Endothelial cell of umbilical vein (primary cell): ENCODE data around the gene GSDME. TPM values are rescaled to one million over a fixed set of nuclear protein-coding genes. Genes with fewer than 3 reads are reported as not detected.
A peak's percentile ranks its signal among the peaks of the same experiment; 100 is the strongest.

Experiments used
- BruUV-seq: library from RNA; stranded (reverse); fragments of 400-500 nt; replicated peaks from 2 replicates; lab custom pipeline; 2021; lab: Mats Ljungman, UMichigan
- CTCF ChIA-PET: fragments of 300-600, 350-600 bp; sonication (Branson Sonifier 250); formaldehyde crosslinking; loops from one replicate; lab custom pipeline; 2021; ENCODE audit warnings: antibody characterized with exemption, inconsistent platforms; lab: Charles Lee
- POLR2A ChIA-PET: fragments of 300-600, 350-600 bp; sonication (Branson Sonifier 250); formaldehyde crosslinking; loops from one replicate; lab custom pipeline; 2021; ENCODE audit warnings: antibody characterized with exemption, inconsistent platforms; lab: Charles Lee
- DNase-seq: peaks from one replicate; pipeline ENCODE4 v3.0.0-alpha.2; 2011; ENCODE audit warnings: low read depth, low spot score
- FAIRE-seq: peaks from 2 replicates; lab custom pipeline; 2011; peaks lifted over from hg19 to GRCh38; lab: Jason Lieb, UNC
- H2AFZ ChIP-seq: 2 replicates; pipeline ENCODE4 v1.6.0; 2012; ENCODE audit warnings: low read depth, low read length, control low read depth, inconsistent platforms
- H3K27ac ChIP-seq: 2 replicates; pipeline ENCODE4 v1.5.1; 2011; ENCODE audit warnings: low read depth, mild to moderate bottlenecking, control low read depth, low read length, moderate library complexity; ENCODE audit not compliant: insufficient read depth
- H3K27me3 ChIP-seq, 2 experiments: 2 replicates each; pipeline versions ENCODE4 v1.6.0 to v1.6.1; 2011; ENCODE audit warnings: low read length in 2 of 2, mixed read lengths in 1 of 2; ENCODE audit not compliant: control insufficient read depth in 2 of 2, insufficient read depth in 2 of 2
- H3K36me3 ChIP-seq, 2 experiments: 2 replicates in 1 of 2; 3 replicates in 1 of 2; pipeline ENCODE4 v1.5.1; 2011; ENCODE audit warnings: low read length in 2 of 2, mild to moderate bottlenecking in 1 of 2, moderate library complexity in 1 of 2; ENCODE audit not compliant: control insufficient read depth in 2 of 2, insufficient read depth in 2 of 2; ENCODE audit errors: extremely low read depth in 1 of 2
- H3K4me1 ChIP-seq: 3 replicates; pipeline ENCODE4 v1.5.1; 2011; ENCODE audit warnings: mild to moderate bottlenecking, low read length; ENCODE audit not compliant: control insufficient read depth, insufficient read depth; ENCODE audit errors: extremely low read depth
- H3K4me2 ChIP-seq: 2 replicates; pipeline ENCODE4 v1.6.1; 2011; ENCODE audit warnings: low read length, control low read depth, mixed read lengths; ENCODE audit not compliant: insufficient read depth
- H3K4me3 ChIP-seq, 3 experiments: fragments of 200-600 bp in 1 of 3; sonication (generic), shearing (Covaris generic) in 1 of 3; replicated peaks in 1 of 3; 2 replicates each; pipeline ENCODE4 v1.5.1; 2011 to 2016; ENCODE audit warnings: control low read depth in 3 of 3, low read length in 3 of 3, mild to moderate bottlenecking in 2 of 3, inconsistent platforms in 1 of 3, low read depth in 1 of 3, moderate library complexity in 1 of 3; ENCODE audit not compliant: insufficient read depth in 1 of 3
- H3K79me2 ChIP-seq: 2 replicates; pipeline ENCODE4 v1.6.0; 2012; ENCODE audit warnings: low read length, inconsistent platforms; ENCODE audit not compliant: control insufficient read depth, insufficient read depth
- H3K9ac ChIP-seq: replicated peaks from 2 replicates; pipeline ENCODE3; 2011; ENCODE audit warnings: low read length, control low read depth; ENCODE audit not compliant: insufficient read depth; ENCODE audit errors: extremely low read depth
- H3K9me1 ChIP-seq: replicated peaks from 3 replicates; pipeline ENCODE4 v1.6.0; 2011; ENCODE audit warnings: mild to moderate bottlenecking, low read length; ENCODE audit not compliant: control insufficient read depth, insufficient read depth; ENCODE audit errors: extremely low read depth
- H3K9me3 ChIP-seq: replicated peaks from 2 replicates; pipeline ENCODE4 v1.5.1; 2012; ENCODE audit warnings: low read length, inconsistent platforms; ENCODE audit not compliant: control insufficient read depth, insufficient read depth
- H4K20me1 ChIP-seq: replicated peaks from 2 replicates; pipeline ENCODE3; 2011; ENCODE audit warnings: mild to moderate bottlenecking, low read length; ENCODE audit not compliant: control insufficient read depth, insufficient read depth; ENCODE audit errors: extremely low read depth
- CTCF ChIP-seq, 2 donors: IDR thresholded peaks; 1 replicate in 1 of 2; 2 replicates in 1 of 2; pipeline ENCODE4 v1.5.1; 2011; ENCODE audit warnings: low read length in 2 of 2, mild to moderate bottlenecking in 2 of 2, moderate library complexity in 2 of 2, control low read depth in 1 of 2, inconsistent platforms in 1 of 2, low read depth in 1 of 2; ENCODE audit not compliant: insufficient read depth in 1 of 2; ENCODE audit errors: extremely low read depth in 1 of 2
- EZH2 ChIP-seq: IDR thresholded peaks from 2 replicates; pipeline ENCODE4 v1.6.1; 2012; ENCODE audit warnings: borderline replicate concordance, low read depth, mild to moderate bottlenecking, moderate library complexity, low read length, inconsistent platforms; ENCODE audit not compliant: severe bottlenecking
- GATA2 ChIP-seq: IDR thresholded peaks from 2 replicates; pipeline ENCODE4 v1.7.0; 2011; ENCODE audit warnings: low read depth, mild to moderate bottlenecking, moderate library complexity, mixed read lengths, low read length; ENCODE audit not compliant: insufficient read length, insufficient read depth
- JUN ChIP-seq: IDR thresholded peaks from 2 replicates; pipeline ENCODE4 v1.6.1; 2011; ENCODE audit warnings: borderline replicate concordance, low read depth; ENCODE audit not compliant: insufficient read length, insufficient read depth
- MAX ChIP-seq: IDR thresholded peaks from 2 replicates; pipeline ENCODE4 v1.6.1; 2011; ENCODE audit not compliant: insufficient read depth, insufficient read length
- MYC ChIP-seq: IDR thresholded peaks from one replicate; pipeline ENCODE4 v1.6.1; 2011; ENCODE audit warnings: mild to moderate bottlenecking, low read depth, low read length
- POLR2AphosphoS5 ChIP-seq: IDR thresholded peaks from 2 replicates; pipeline ENCODE4 v1.6.1; 2012; ENCODE audit warnings: low read depth, mild to moderate bottlenecking, control low read depth, low read length, moderate library complexity; ENCODE audit not compliant: insufficient read depth
- dilution Hi-C: fragments of 300-500 bp; cut with MboI; formaldehyde crosslinking; loops from one replicate; pipeline ENCODE4 v1.15.0; 2019; ENCODE audit warnings: low sequenced_read_pairs; ENCODE audit not compliant: extremely low pct_ligation_motif_present
- intact Hi-C: fragments of 100-400 bp; cut with micrococcal nuclease; formaldehyde crosslinking; loops from one replicate; pipeline ENCODE4 v1.10.0; 2022
- polyA plus RNA-seq, 4 experiments: library from polyadenylated mRNA; depleted of rRNA in 3 of 4; stranded (reverse) in 3 of 4; unstranded in 1 of 4; fragments of >200 nt; gene quantifications; 2 replicates each; pipeline versions ENCODE4 v1.2.1 to v1.2.3, GENCODE V29; 2011 to 2012; ENCODE audit warnings: missing spikeins in 1 of 4
- total RNA-seq: library from RNA; stranded (reverse); gene quantifications from 2 replicates; pipeline ENCODE4 v1.2.3, GENCODE V29; 2021

The GSDME gene
- total and polyA plus RNA-seq, 2 donors (not counting 3 experiments of a cell fraction or from before 2014, with no cell fraction given): 21.1 to 23.4 TPM

- ChIA-PET CTCF (interaction anchor here (0.8 to 9.3 kb wide), 13 partner anchors 16 to 423 kb away, joined by 3 to 134 read pairs (median 4); partner anchors contain the start of gene PALS2), POLR2A (interaction anchor here (0.7 to 1.5 kb wide), 2 partner anchors 14 to 94 kb away, joined by 3 read pairs; no protein-coding TSS in a partner anchor)
- DNase-seq (peak; percentile 72), FAIRE-seq (peak; percentile 46)
- intact Hi-C loops (loop anchor here (5.0 to 10.0 kb wide), 4 partner anchors 735 to 1098 kb away; partner anchors contain the start of gene STK31), dilution Hi-C loops (no loop called here)
- Histone ChIP-seq H3K4me1 (peaks cover 28% of the 10 kb centered on the region), H3K4me3 (peak overlapping the region in 1 of 3 experiments; percentile 40), H3K27ac (peak overlapping the region; percentile 48), H3K79me2 (peaks cover 4% of the 10 kb centered on the region), H3K9me3 (no peaks in the 10 kb centered on the region), H3K9ac (peak overlapping the region; percentile 42), H3K9me1 (no peaks in the 10 kb centered on the region), H4K20me1 (no peaks in the 10 kb centered on the region), H3K36me3 (no peaks in the 10 kb centered on the region), H2AFZ (no peak overlapping the region), H3K27me3 (no peaks in the 10 kb centered on the region), H3K4me2 (peak overlapping the region; percentile 84)
- BruUV-seq: no TSS peak
- TF ChIP-seq POLR2AphosphoS5 (no peak), MYC (no peak), EZH2 (no peak), MAX (no peak), GATA2 (no peak), JUN (no peak), CTCF (IDR thresholded peaks at IDR 0.05; ENCODE audit: extremely low read depth in 1 of 2, insufficient read depth in 1 of 2, low read depth in 1 of 2, low read length in 2 of 2) (no peak)
Measured at GRCh38 chr7:24669971-24670591, 87.2 kb downstream of the GSDME start.
